Lung microvascular endothelial cell (primary cell): ENCODE measurements around the gene NUP50. TPM values are rescaled to one million over a fixed set of nuclear protein-coding genes. Genes with fewer than 3 reads are reported as not detected.

Source experiments
- DNase-seq, 2 donors: peaks; one replicate each; pipeline versions ENCODE4 v3.0.0 to v3.0.0-alpha.2; 2010; ENCODE audit warnings: low read depth in 2 of 2
- total RNA-seq: library from RNA; depleted of rRNA; stranded (reverse); fragments of >200 nt; gene quantifications from 2 replicates; pipeline ENCODE4 v1.2.1, GENCODE V29; 2014

Gene NUP50
- total RNA-seq, 1 donor from 2014 or later = 41.5 TPM

- DNase-seq = peak; percentile 47 to 66
Measured at GRCh38 chr22:45208993-45209838, 45.5 kb downstream of the NUP50 start.

DNA sequence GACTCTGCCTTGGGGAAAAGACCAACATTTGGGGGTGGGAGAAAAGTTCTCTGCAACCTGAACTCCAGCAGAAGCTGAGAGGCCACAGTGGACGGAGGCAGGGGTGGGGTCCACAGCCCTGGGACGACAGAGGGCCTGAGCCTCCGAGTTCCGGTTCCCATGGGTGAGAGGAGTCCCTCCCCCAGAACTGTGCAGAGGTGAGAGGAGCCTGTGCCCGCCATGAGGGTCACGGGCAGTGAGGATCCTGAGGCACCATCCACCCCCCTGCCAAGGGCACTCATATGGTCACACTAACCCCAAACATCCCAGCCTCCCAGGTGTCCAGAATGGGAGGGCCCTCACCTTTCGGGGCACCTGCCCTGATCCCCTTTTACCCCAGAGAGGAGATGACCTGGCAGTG, 46.4 kb downstream of the NUP50 start:
- DNase-seq = no peak

GRCh38 chr22:45210577-45210976, 46.9 kb downstream of the NUP50 start:
- DNase-seq = no peak

GRCh38 chr22:45210991-45211390, 47.3 kb downstream of the NUP50 start:
- DNase-seq = no peak

GRCh38 chr22:45211435-45211834, 47.7 kb downstream of the NUP50 start:
- DNase-seq = no peak

DNA sequence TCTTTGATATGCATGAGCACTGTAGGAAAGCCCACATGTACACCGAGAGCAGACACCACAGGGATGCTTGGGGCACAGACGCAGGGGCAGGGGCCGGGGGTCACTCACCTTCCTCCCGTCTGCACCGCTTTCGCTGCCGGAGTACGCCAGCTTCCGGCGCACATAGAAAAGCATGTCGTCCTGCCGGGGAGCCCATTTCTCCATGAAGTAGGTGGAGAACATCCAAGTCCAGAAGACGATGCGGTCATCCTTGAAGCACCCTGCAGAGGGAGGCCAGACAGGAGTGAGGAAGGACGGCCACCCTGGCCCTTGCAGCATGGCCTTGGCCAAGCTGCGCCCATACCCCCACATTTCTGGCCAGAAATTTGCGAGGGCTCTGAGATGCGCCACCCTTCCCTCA, 48.1 kb downstream of the NUP50 start:
- no peak for DNase-seq

- DNase-seq = peak; percentile 35 to 87
Measured at GRCh38 chr22:45212306-45212709, 48.6 kb downstream of the NUP50 start.

GRCh38 chr22:45212992-45213751, 49.4 kb downstream of the NUP50 start:
- DNase-seq = peak in 1 of 2 donors; percentile 43

GRCh38 chr22:45216133-45217003, 52.6 kb downstream of the NUP50 start:
- DNase-seq = peak in 1 of 2 donors; percentile 52

- no peak for DNase-seq
Measured at GRCh38 chr22:45217345-45217744, 53.6 kb downstream of the NUP50 start.

DNA sequence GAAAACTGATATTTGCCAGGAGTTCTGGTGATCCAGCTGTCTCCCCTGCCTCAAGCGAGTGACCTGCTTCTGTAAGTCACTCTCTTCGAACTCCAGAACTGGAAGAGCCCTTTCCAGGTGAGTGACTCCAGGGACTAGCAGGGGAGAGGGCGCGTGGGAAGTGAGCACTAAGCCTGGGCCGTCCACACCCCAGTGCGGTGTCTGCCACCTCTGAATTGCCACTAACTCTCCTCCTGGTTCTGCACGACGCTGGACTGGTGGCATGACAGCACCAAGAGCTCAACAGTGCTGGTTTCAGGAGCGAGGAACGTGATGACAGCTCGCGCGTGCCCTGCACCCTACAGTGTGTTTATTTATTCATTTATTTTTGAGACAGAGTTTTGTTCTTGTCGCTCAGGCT, 54.1 kb downstream of the NUP50 start:
- no peak for DNase-seq

- peak; percentile 34 to 61 for DNase-seq
Measured at GRCh38 chr22:45218976-45219375, 55.3 kb downstream of the NUP50 start.

- peak; percentile 36 to 56 for DNase-seq
Measured at GRCh38 chr22:45221201-45221600, 57.5 kb downstream of the NUP50 start.

DNA sequence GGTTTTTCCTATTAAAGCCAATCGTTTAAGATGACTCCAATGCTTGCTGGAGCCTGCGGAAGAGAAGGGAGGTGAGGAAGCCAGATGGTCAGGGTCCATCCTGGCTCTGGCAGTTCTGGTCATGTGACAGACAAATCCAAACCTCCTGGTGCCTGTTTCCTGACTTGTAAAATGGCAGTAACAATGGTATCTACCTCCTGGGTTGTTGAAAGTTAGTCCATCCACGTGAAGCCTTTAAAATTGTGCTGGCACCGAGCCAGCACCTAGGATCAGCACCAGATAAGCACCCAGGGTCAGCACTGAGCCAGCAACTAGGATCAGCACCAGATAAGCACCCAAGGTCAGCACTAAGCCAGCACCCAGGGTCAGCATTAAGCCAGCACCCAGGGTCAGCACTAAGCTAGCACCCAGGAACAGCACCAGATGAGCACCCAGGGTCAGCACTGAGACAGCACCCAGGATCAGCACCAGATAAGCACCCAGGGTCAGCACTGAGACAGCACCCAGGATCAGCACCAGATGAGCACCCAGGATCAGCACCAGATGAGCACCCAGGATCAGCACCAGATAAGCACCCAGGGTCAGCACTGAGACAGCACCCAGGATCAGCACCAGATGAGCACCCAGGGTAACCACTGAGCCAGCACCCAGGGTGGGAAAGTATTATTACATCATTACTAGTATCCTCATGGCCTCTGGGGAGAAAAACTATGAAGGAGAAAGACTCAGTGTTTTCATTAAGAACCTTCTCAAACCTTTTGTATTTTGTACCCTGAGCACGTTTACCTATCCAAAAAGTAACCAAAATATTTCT, 59.8 kb downstream of the NUP50 start:
- peak in 1 of 2 donors; percentile 61 for DNase-seq

DNA sequence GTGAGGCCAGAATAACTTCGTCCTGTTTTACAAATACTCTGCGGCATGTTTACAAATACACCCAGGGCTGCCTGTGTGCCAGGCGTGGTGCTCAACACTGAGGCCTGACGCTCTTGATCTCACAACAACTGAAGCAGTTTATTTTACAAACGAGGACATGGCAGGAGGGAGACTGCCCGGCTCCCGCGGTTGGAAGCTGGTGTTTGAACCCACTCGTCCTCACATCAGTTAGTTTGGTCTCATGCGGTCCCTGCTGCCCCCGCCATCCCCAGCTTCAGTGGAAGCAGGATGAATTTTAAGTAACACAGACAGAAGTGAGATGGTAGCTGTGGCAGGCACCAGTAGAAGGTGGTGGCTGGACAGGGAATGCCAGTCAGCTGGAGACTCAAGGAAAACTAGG, 60.6 kb downstream of the NUP50 start:
- no peak for DNase-seq

DNA sequence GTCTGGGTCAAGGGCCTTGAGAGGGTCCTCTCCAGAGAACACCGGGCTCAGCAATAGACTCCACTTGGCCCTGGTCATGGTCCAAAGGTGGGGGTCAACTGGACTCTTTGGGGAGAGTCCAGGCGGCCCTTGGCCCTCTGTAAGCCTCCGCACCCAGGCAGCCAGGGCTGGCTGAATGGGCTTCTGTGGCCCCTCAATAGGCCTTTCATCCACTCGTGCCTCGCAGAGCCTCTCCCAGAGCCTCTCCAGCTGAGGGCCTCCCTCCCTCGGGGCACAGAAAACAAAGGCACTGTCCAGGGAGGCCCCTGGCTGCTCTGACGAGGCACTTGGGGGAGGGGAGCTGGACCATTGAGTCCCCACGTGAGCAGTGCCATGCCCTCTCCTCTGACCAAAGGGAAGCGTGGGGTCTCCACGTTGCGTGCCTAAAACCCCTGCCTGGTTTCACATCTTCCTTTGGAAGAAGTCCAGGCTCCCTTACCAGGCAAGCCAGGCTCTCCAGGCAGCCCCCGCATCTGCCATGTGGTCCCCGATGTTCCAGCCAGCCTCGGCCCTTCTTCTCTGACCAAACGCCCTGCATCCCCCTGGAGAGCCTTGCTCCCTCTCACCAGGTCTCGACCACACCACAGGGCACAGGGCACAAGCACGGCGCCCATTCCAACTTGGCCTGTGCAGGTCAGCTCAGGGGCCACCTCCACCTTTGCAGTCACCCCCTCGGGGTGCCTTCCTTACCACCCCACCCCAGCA, 61.4 kb downstream of the NUP50 start:
- DNase-seq = no peak

DNA sequence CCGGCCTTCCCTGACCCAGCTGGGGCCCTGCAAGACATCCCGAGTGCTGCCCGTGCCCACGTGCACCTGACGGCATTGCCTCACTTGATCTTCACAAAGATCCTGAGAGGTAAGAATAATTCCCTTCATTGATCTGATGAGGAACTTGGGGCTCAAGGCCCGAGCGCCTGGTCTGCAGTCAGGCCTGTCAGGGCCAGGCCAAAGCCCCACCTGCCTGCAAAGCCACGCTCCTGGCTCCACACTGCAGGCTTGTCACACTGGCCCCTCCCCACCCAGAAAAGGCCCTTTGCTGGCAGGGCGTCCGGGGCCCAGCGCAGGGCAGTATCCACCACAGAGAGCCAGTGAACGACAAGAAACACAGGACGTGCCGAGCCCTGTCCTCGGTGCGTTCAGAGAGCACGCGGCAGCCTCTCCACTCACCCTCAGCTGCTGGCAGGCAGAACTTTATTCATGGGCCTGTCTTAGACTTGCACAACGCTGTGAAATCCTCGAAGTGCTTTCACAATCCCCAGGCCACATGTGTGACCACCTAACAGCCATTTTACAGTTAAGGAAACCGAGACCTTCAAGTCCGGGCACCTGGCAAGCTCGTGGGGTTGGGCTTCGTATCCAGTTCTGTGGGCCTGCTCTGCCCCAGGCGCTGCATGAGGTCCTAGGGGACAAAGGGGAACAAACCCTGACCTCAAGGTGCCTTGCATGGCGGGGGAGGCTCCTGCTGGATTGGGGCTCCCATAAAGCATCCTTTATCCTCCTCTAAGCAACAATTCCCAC, 62.2 kb downstream of the NUP50 start:
- no peak for DNase-seq

DNA sequence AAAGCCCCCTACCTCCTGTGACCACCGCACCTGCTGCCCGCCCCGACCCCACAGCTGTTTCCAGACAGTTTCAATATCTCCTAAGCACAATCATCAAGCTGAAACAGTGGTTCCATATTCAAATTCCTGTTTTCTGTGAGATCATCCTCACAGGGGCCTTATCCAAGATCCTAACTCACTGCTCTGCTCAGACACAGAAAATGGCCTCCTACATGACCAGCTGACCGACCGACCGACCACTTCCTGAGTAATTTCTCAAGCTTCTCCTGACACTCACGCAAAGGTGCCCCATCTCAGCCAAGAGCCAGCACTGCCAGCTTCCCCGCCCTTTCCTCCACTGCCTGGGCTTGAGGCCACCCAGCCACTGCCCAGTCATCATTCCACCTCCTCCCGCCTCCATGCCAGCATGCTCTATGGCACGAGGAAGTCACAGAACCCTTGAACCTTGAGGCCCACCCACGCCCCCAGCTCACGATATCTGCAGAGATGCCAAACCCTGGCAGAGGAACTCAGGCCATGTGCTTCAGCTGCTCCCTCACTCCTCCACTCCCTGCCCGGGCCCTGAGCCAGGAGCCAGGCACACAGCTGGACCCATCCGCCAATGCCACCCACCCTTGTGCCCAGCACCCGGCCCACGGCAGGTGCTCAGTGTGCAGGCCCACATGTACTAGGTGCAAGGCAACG, 62.9 kb downstream of the NUP50 start:
- no peak for DNase-seq
